Measurements from ENCODE around the gene CDC42EP4. TPM values are rescaled to one million over a fixed set of nuclear protein-coding genes. Genes with fewer than 3 reads are reported as not detected.

CDC42EP4 gene
- total and polyA plus RNA-seq, 2 experiments from 2014 or later: 17.9 to 24.9 TPM

DNA sequence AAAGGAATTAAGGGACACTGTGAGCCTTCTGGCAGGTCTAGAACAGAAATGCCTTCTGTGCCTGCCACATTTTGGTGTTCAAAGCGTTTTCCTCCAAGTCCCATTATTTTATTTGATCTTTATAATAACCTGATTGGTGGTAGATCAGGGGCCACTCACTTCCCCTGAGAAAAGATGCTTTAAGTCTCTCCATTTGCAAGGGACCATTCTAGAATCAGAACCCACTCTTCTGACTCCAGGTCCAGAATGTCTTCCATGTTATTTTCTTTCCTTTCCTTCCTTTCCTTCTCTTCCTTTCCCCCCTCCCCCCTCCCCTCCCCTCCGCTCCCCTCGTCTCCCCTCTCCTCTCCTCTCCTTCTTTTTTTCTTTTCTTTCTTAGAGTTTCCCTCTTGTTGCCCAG lies 19.3 kb upstream of the CDC42EP4 start:
- no peaks in the 10 kb centered on the region for H3K36me3 ChIP-seq
- H3K27ac ChIP-seq: no peak overlapping the region
- peaks cover 8% of the 10 kb centered on the region for H3K4me1 ChIP-seq (ENCODE audit: low read depth)
- TF ChIP-seq, protein P1, sequence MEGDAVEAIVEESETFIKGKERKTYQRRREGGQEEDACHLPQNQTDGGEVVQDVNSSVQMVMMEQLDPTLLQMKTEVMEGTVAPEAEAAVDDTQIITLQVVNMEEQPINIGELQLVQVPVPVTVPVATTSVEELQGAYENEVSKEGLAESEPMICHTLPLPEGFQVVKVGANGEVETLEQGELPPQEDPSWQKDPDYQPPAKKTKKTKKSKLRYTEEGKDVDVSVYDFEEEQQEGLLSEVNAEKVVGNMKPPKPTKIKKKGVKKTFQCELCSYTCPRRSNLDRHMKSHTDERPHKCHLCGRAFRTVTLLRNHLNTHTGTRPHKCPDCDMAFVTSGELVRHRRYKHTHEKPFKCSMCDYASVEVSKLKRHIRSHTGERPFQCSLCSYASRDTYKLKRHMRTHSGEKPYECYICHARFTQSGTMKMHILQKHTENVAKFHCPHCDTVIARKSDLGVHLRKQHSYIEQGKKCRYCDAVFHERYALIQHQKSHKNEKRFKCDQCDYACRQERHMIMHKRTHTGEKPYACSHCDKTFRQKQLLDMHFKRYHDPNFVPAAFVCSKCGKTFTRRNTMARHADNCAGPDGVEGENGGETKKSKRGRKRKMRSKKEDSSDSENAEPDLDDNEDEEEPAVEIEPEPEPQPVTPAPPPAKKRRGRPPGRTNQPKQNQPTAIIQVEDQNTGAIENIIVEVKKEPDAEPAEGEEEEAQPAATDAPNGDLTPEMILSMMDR (IDR thresholded peaks at IDR 0.05; ENCODE audit: low read depth, low read length): no peak
- no peak overlapping the region for H3K4me3 ChIP-seq
- H3K9me3 ChIP-seq (ENCODE audit: low read depth): no peaks in the 10 kb centered on the region
- no peak for DNase-seq (ENCODE audit: low read depth in 1 of 2, low spot score in 1 of 2)
- H3K27me3 ChIP-seq: no peaks in the 10 kb centered on the region

DNA sequence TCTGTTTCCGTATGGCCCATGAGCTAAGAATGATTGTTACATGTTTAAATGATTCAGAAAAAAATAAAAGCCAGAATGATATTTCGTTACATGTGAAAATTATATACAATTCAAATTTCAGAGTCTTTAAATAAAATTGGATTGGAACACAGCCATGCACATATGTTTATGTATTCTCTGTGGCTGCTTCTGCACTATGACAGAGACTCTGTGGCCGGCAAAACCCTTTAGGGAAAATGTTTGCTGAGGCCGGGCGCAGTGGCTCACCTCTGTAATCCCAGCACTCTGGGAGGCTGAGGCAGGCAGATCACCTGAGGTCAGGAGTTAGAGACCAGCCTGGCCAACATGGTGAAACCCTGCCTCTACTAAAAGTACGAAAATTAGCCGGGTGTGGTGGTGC lies 15.9 kb upstream of the CDC42EP4 start:
- TF ChIP-seq, protein P1 (IDR thresholded peaks at IDR 0.05; ENCODE audit: low read depth, low read length): no peak
- H3K4me1 ChIP-seq (ENCODE audit: low read depth): peaks cover 5% of the 10 kb centered on the region
- no peaks in the 10 kb centered on the region for H3K9me3 ChIP-seq (ENCODE audit: low read depth)
- H3K27ac ChIP-seq: no peak overlapping the region
- no peak for DNase-seq (ENCODE audit: low read depth in 1 of 2, low spot score in 1 of 2)
- no peaks in the 10 kb centered on the region for H3K36me3 ChIP-seq
- no peaks in the 10 kb centered on the region for H3K27me3 ChIP-seq
- H3K4me3 ChIP-seq: no peak overlapping the region

DNA sequence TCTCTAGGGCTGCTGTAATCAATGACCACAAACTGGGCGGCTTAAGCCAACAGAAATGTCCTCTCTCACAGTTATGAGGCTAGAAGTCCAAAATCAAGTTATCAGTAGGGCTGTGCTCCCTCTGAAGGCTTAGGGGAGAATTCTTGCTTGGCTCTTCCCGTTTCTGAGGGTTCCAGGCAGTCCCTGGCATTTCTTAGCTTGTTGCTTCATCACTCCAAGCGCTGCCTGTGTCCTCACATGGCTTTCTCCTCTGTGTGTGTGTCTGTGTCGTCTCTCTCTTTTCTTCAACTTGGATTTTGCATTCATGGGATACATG lies 13.7 kb upstream of the CDC42EP4 start:
- H3K27ac ChIP-seq: no peak overlapping the region
- peak in 1 of 2 donors; percentile 95 for DNase-seq (ENCODE audit: low read depth in 1 of 2, low spot score in 1 of 2)
- TF ChIP-seq, protein P1 (IDR thresholded peaks at IDR 0.05; ENCODE audit: low read depth, low read length): peak; percentile 49
- H3K4me3 ChIP-seq: no peak overlapping the region
- no peaks in the 10 kb centered on the region for H3K27me3 ChIP-seq
- peaks cover 14% of the 10 kb centered on the region for H3K4me1 ChIP-seq (ENCODE audit: low read depth)
- H3K36me3 ChIP-seq: no peaks in the 10 kb centered on the region
- no peaks in the 10 kb centered on the region for H3K9me3 ChIP-seq (ENCODE audit: low read depth)

DNA sequence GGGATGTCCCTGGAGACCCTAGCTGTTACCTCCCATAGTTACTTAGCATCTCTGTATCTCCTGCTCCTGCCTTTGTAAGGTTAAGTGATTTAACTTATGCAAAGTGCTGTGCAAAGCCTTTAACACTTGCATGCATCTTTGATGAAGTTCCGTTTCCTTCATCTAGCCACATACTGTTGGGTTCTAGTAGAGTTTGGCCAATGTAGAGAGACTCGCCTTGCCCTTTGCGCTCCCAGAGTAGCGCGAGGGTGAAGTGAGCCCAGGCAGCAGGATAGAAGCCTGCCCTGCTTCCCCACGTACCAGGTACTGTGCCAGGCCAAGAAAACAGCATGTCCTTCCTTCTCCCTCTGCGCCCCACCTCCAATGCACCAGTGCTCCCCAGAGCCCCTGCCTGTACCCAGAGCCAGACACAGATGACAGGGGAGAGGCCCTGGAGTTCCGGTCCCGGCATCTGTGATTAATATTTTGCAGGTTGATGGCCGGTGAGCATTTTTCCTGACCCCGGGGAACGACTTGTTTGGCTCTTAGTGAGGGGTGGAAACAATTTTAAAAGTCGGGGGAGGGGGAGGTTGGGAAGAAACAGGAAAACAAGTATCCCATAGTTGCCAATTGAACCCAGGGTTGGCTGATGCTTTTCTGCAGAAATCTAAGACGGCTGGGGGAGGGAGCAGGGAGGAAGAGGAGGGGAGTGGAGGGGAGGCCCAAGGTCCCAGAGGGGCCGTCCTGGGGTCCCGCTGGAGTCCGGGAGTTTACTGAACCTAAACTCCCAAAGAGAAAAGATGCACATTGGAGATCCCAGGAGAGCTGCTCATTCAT lies 13.1 kb upstream of the CDC42EP4 start:
- DNase-seq (ENCODE audit: low read depth in 1 of 2, low spot score in 1 of 2): no peak

DNA sequence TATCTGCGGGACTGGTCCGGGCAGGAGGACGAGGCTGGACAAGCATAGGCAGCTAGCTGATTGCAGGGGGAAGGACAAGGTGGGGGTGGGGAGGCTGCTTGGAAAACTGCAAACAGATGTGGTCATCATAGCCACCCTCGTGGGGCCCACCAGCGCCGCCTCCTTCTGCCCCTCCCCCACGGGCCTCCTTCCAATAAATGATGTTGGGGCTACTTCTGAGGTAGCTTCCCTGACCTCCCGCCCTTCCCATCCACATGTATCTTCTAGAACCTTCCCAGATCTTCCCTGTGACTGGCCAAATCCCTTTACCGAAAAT lies 12.3 kb upstream of the CDC42EP4 start:
- no peaks in the 10 kb centered on the region for H3K9me3 ChIP-seq (ENCODE audit: low read depth)
- peaks cover 14% of the 10 kb centered on the region for H3K4me1 ChIP-seq (ENCODE audit: low read depth)
- no peak overlapping the region for H3K4me3 ChIP-seq
- no peak overlapping the region for H3K27ac ChIP-seq
- H3K36me3 ChIP-seq: no peaks in the 10 kb centered on the region
- DNase-seq (ENCODE audit: low read depth in 1 of 2, low spot score in 1 of 2): peak in 1 of 2 donors; percentile 72
- H3K27me3 ChIP-seq: no peaks in the 10 kb centered on the region
- TF ChIP-seq, protein P1 (IDR thresholded peaks at IDR 0.05; ENCODE audit: low read depth, low read length): no peak

More for the DNA sequence above, 13.1 kb upstream of the CDC42EP4 start:
- H3K9me3 ChIP-seq (ENCODE audit: low read depth): no peaks in the 10 kb centered on the region
- TF ChIP-seq, protein P1 (IDR thresholded peaks at IDR 0.05; ENCODE audit: low read depth, low read length): no peak
- no peaks in the 10 kb centered on the region for H3K36me3 ChIP-seq
- H3K27me3 ChIP-seq: no peaks in the 10 kb centered on the region
- H3K4me1 ChIP-seq (ENCODE audit: low read depth): peaks cover 14% of the 10 kb centered on the region
- no peak overlapping the region for H3K4me3 ChIP-seq
- no peak overlapping the region for H3K27ac ChIP-seq

Data from cardiac muscle cell (in vitro differentiated cells and primary cell).